GM21717 (cell line): Measurements from ENCODE around the gene PLEKHA1.

Experiments used
- ATAC-seq: cut with Tn5 transposase; IDR thresholded peaks from one replicate; pipeline ENCODE4 v1.9.1; 2021; ENCODE audit warnings: mild to moderate bottlenecking, moderate library complexity; ENCODE audit not compliant: unreplicated experiment

The PLEKHA1 gene

DNA sequence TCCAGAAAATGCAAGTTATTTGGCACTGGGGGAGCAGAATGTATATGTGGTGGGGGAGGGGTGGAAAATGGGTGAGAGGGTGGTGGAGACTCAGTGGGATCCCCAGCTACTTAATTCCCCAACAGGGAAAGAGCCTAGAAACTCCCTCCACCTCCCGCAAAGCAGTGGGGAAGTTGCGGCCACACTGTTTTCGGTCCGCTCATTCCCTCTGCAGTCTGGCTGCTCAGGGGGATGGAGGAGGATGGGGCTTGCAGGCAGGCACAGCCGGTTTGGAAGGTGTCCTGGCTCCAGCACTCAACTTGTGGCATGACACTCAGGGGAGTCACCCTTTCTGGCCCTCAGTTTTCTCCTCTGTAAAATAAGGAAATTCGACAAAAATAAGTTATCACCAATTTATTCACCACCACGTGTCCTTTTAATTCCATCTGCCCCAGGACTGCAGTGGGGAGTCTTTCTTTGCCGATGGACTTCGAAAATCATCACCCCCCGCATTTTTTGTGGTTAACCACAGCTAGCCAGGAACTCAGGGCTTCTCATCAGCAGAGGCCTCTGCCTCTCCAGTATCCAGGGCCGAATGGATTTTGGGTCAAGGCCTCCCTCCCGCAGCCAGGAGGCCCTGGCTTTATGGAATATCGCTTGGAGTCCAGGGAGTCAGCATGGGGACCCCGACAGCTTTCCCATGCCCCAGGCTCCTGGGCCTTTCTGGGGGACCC lies 85.2 kb downstream of the PLEKHA1 start:
- ATAC-seq = no peak

DNA sequence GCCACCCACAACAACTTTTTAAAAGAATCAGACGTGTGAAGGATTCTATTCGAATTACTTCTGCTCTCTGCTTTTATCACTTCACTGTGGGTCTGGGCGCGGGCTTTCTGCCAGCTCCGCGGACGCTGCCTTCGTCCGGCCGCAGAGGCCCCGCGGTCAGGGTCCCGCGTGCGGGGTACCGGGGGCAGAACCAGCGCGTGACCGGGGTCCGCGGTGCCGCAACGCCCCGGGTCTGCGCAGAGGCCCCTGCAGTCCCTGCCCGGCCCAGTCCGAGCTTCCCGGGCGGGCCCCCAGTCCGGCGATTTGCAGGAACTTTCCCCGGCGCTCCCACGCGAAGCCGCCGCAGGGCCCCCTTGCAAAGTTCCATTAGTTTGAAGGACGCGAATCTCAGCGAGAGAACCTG lies 86.4 kb downstream of the PLEKHA1 start:
- ATAC-seq = no peak

- no peak for ATAC-seq
These were observed 86.8 kb downstream of the PLEKHA1 start, which contains the start of gene HTRA1 for GRCh38 chr10:122461367-122461728. Gene HTRA1, plus strand, starts transcription at chr10:122461553. Its CDS starts 100 bp downstream, at chr10:122461653.

DNA sequence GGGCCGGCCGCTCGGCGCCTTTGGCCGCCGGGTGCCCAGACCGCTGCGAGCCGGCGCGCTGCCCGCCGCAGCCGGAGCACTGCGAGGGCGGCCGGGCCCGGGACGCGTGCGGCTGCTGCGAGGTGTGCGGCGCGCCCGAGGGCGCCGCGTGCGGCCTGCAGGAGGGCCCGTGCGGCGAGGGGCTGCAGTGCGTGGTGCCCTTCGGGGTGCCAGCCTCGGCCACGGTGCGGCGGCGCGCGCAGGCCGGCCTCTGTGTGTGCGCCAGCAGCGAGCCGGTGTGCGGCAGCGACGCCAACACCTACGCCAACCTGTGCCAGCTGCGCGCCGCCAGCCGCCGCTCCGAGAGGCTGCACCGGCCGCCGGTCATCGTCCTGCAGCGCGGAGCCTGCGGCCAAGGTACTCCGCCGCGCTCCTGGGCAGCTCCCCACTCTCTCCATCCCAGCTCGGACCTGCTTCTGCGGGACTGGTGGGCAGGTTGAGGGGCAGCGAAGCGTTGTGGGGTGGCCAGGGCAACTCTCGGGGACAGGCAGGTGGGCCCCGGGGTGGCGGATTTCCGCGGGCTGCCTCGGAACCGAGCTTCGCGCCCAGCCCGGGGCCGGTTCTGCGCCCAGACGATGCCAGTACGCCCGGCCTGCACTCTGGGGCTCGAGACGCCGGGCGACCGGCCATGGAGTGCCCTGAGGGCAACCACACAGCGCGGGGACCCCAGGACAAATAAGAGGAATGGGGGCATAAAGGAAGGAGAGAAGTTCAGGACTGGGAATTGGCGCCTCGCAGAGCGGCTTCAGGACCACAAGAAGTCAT lies 87.4 kb downstream of the PLEKHA1 start:
- no peak for ATAC-seq

- no peak for ATAC-seq
These were observed 88.3 kb downstream of the PLEKHA1 start for GRCh38 chr10:122462533-122463465.

DNA sequence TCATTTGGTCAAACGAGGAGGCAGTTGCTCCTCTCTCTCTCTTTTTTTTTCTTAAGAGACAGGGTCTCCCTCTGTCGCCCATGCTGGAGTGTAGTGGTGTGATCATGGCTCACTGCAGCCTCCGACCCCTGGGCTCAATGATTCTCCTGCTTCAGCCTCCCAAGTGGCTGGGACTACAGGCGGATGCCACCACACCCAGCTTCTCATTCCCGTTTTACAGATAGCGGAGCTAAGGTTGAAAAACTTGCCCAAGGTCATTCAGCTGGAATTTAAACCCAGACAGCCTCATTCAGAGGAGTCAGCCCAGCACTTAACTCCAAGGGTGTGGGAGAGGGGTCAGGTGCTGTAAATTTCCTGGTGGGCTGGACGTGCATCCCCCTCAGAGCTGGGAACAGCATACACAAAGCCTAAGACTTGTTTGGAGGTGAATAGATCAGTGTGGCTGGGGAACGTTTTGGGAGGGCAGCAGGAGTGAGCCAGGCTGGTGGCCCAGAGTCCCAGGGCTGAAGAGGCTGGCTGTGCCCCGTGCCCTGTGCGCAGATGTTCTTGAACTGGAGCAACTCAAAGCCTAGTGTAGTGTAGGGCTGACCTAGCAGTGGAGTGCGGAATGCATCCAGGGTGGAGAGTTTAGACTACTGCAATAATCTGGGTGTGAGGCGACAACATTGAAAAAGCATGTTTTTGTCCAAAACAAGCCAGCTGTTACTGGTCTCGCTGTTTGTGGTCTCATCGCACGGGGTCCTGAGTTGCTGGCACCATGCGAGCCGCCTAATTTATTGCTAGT lies 89.2 kb downstream of the PLEKHA1 start:
- ATAC-seq = no peak

GRCh38 chr10:122464250-122464510 lies 89.7 kb downstream of the PLEKHA1 start:
- no peak for ATAC-seq

- no peak for ATAC-seq
These were observed 90.1 kb downstream of the PLEKHA1 start for GRCh38 chr10:122464586-122464985.

DNA sequence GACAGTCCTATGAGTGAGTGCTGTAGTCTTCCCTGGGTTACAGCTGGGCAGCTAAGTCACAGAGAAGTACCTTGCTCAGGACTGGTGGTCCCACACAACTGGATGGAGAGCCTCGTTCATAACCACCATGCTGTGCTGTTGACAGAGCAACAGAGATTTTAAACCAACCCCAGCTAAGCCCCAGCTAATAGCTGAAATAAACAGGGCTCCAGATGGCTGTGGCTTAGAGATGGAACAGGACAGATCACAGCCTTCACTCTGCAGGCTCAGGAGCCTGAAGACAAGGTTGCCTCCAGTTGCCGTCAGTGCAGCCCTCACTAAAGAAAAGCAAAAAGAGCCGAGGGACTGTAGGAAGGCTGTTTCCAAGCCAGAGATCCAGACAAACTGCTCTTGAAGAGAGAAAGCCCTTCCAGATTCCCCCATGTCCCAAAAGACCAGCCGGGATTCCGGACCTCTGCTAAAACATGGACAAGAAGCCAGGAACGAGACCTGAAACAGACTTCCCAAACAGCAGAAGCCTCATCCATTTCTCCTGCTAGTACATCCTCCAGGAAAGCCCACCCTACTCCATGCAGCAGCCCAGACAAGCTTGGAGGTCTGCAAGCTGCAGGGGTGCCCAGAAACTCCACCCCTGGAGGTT lies 91.0 kb downstream of the PLEKHA1 start:
- ATAC-seq = no peak

DNA sequence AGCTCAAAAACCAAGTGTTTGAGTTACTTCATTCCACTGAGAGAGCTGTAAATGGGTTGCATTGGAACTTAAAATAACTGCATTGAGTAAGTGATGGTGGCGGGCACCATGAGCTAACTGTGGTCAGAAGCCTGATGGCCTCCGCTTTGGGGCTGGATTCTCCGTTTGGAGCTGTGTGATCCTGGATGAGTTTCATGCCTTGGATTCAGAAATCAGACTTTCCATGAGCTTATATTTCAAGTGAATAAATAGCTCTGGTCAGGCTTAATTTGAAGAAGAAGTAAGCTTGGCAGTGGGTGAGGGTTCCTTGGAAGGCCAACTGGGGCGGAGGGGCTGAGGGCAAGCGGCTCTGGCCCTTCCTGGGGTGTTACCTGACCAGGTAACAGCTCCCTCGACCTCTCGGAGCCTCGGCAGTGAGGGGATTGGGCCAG lies 92.5 kb downstream of the PLEKHA1 start:
- no peak for ATAC-seq

GRCh38 chr10:122467701-122468100 lies 93.2 kb downstream of the PLEKHA1 start:
- no peak for ATAC-seq

DNA sequence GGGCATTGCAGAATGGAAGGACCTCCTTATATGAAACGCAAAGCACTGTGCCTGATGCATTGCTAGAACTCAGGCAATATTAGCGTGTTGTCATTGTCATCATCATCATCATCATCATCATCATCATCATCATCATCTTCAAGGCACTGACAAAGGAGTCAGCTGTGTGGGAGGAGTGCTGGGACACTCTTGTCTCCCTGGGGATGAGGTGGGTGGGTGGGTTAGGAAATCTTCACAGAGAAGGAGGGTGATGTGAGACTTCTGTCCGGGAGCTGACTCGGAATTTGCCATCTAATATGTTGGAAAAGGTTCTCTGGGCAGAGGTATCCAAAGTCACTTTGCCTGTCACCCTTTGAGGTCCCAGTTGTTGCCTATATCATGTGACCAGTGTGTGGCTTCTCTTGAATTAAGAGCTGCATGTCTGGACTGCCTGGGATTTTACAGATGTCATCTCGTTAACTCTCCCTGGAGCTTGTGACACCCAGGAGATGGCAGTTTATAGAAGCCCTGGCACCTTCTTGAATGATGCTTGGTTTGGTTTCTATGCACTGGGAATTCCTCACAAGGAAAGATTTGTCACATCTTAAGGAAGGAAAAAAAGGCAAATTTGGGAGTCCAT lies 93.9 kb downstream of the PLEKHA1 start:
- no peak for ATAC-seq

- no peak for ATAC-seq
These were observed 94.6 kb downstream of the PLEKHA1 start for GRCh38 chr10:122468926-122469781.

DNA sequence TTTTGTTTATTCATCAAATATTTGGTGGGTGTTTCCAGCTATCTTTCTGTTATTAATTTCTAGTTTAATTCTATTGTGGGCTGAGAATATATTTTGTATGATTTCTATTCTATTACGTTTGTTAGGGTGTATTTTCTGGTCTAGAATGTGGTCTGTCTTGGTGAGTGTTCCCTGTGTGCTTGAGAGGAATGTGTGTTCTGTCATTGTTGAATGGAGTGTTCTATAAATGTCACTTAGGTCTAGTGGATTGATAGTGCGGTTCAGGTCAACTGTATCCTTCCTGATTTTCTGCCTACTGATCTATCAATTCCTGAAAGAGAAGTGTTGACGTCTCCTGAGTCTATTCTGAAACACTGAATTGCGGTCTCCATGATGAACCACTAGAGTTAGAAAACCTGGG lies 95.3 kb downstream of the PLEKHA1 start:
- no peak for ATAC-seq

GRCh38 chr10:122471531-122472177 lies 97.1 kb downstream of the PLEKHA1 start:
- ATAC-seq = no peak

GRCh38 chr10:122473116-122473515 lies 98.6 kb downstream of the PLEKHA1 start:
- no peak for ATAC-seq

GRCh38 chr10:122474131-122474818 lies 99.8 kb downstream of the PLEKHA1 start:
- no peak for ATAC-seq

DNA sequence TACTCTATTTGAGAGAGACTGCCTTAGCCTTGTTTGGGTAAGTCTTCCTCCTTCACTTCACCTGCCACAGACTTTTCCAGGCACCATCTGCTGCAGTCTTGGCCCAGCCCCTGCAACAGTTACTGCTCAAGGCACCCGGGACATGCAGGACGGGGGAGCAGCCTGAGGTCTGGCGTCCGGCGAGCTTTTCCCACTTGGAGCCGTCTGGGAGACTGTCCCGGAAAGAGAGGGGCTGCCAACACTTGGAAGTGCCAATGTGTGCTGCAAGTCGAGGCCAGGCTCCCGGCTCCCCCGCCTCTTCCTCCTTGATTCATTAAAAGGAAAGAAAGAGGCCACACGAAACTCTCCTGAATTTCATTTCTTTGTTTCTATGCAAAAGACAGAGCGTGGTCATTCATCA lies 100.6 kb downstream of the PLEKHA1 start:
- no peak for ATAC-seq
